GM23338 (cell line): Measurements from ENCODE around the gene CHCHD6. TPM values are rescaled to one million over a fixed set of nuclear protein-coding genes. Genes with fewer than 3 reads are reported as not detected.

Source experiments
- ATAC-seq: fragments of 200-7000 bp; cut with Tn5 transposase; 3 replicates; pipeline ENCODE4 v1.9.1; 2020
- DNase-seq: peaks from one replicate; pipeline ENCODE4 v3.0.0-alpha.2; 2015; ENCODE audit warnings: low spot score
- H2AFZ ChIP-seq: fragments of 200-600 bp; sonication (generic); 2 replicates; pipeline ENCODE4 v1.8.0; 2016; ENCODE audit warnings: antibody characterized with exemption, mild to moderate bottlenecking, moderate library complexity
- H3F3A ChIP-seq: fragments of 200-600 bp; sonication (generic); replicated peaks from 2 replicates; pipeline ENCODE4 v1.8.0; 2017; ENCODE audit warnings: antibody characterized with exemption, mixed run types, low read depth
- H3K27ac ChIP-seq: fragments of 200-600 bp; sonication (generic); 2 replicates; pipeline ENCODE4 v1.6.1; 2016; ENCODE audit warnings: low read depth
- H3K27me3 ChIP-seq: fragments of 200-600 bp; sonication (generic); 2 replicates; pipeline ENCODE4 v1.8.0; 2016; ENCODE audit warnings: mild to moderate bottlenecking, mixed run types, moderate library complexity; ENCODE audit not compliant: insufficient read depth
- H3K36me3 ChIP-seq: fragments of 200-600 bp; sonication (generic); 2 replicates; pipeline ENCODE4 v1.8.0; 2016; ENCODE audit warnings: mild to moderate bottlenecking; ENCODE audit not compliant: insufficient read depth
- H3K4me1 ChIP-seq: fragments of 200-600 bp; sonication (generic); 2 replicates; pipeline ENCODE4 v1.8.0; 2016; ENCODE audit warnings: mild to moderate bottlenecking, moderate library complexity; ENCODE audit not compliant: insufficient read depth
- H3K4me2 ChIP-seq: fragments of 200-600 bp; sonication (generic); 2 replicates; pipeline ENCODE4 v1.7.1; 2017; ENCODE audit warnings: mixed run types
- H3K4me3 ChIP-seq: fragments of 200-600 bp; sonication (generic); 2 replicates; pipeline ENCODE4 v1.6.1; 2016; ENCODE audit warnings: mixed run types
- H3K79me2 ChIP-seq: fragments of 200-600 bp; sonication (generic); replicated peaks from 2 replicates; pipeline ENCODE4 v1.8.0; 2017; ENCODE audit warnings: mild to moderate bottlenecking; ENCODE audit not compliant: insufficient read depth
- H3K9me2 ChIP-seq: fragments of 200-600 bp; sonication (generic); 2 replicates; pipeline ENCODE4 v1.8.0; 2017; ENCODE audit not compliant: insufficient read depth
- H4K20me1 ChIP-seq: fragments of 200-600 bp; sonication (generic); replicated peaks from 2 replicates; pipeline ENCODE4 v1.8.0; 2017; ENCODE audit warnings: mild to moderate bottlenecking; ENCODE audit not compliant: insufficient read depth
- H3K27ac Mint-ChIP-seq: 2 replicates; pipeline ENCODE4 v1.8.0; 2020; ENCODE audit warnings: inconsistent platforms, mild to moderate bottlenecking, moderate library complexity, mixed read lengths
- H3K27me3 Mint-ChIP-seq: 3 replicates; pipeline ENCODE4 v1.8.0; 2022; ENCODE audit warnings: low read depth, mild to moderate bottlenecking, moderate library complexity, mixed read lengths, inconsistent platforms; ENCODE audit not compliant: insufficient read depth, poor library complexity
- H3K36me3 Mint-ChIP-seq: 3 replicates; pipeline ENCODE4 v1.8.0; 2021; ENCODE audit warnings: low read depth, mild to moderate bottlenecking, inconsistent platforms, moderate library complexity, mixed read lengths
- H3K4me1 Mint-ChIP-seq: 3 replicates; pipeline ENCODE4 v1.8.0; 2020; ENCODE audit warnings: mild to moderate bottlenecking, inconsistent platforms, mixed read lengths
- H3K4me3 Mint-ChIP-seq: 3 replicates; pipeline ENCODE4 v1.8.0; 2021; ENCODE audit warnings: moderate library complexity, mild to moderate bottlenecking, inconsistent platforms, mixed read lengths
- H3K9me3 Mint-ChIP-seq: 3 replicates; pipeline ENCODE4 v1.8.0; 2020; ENCODE audit warnings: moderate library complexity, mild to moderate bottlenecking, inconsistent platforms, mixed read lengths
- CREB1 ChIP-seq: fragments of 250-450 bp; sonication (Bioruptor Pico); IDR thresholded peaks from 2 replicates; pipeline ENCODE4 v1.5.0; 2020; ENCODE audit warnings: low read depth, mild to moderate bottlenecking, moderate library complexity
- ETS1 ChIP-seq: IDR thresholded peaks from 2 replicates; pipeline ENCODE4 v1.6.1; 2016; ENCODE audit warnings: antibody characterized with exemption
- EZH2 ChIP-seq: fragments of 200-600 bp; sonication (generic); IDR thresholded peaks from one replicate; pipeline ENCODE4 v1.8.0; 2017; ENCODE audit warnings: antibody characterized with exemption, mild to moderate bottlenecking, low read depth; ENCODE audit not compliant: unreplicated experiment
- EZH2phosphoT487 ChIP-seq: fragments of 200-600 bp; sonication (generic); IDR thresholded peaks from one replicate; pipeline ENCODE4 v1.8.1; 2018; ENCODE audit warnings: antibody characterized with exemption; ENCODE audit not compliant: unreplicated experiment
- JUNB ChIP-seq: IDR thresholded peaks from one replicate; pipeline ENCODE4 v1.6.1; 2016; ENCODE audit warnings: antibody characterized with exemption; ENCODE audit not compliant: unreplicated experiment
- NANOG ChIP-seq: IDR thresholded peaks from 2 replicates; pipeline ENCODE4 v1.6.1; 2016; ENCODE audit warnings: antibody characterized with exemption, borderline replicate concordance
- POLR2AphosphoS5 ChIP-seq: IDR thresholded peaks from 2 replicates; pipeline ENCODE4 v1.6.1; 2016; ENCODE audit warnings: antibody characterized with exemption, low read depth
- REST ChIP-seq: IDR thresholded peaks from one replicate; pipeline ENCODE4 v1.6.1; 2018; ENCODE audit warnings: antibody characterized with exemption; ENCODE audit not compliant: unreplicated experiment
- STAT1 ChIP-seq: IDR thresholded peaks from one replicate; pipeline ENCODE4 v1.6.1; 2016; ENCODE audit warnings: antibody characterized with exemption; ENCODE audit not compliant: unreplicated experiment
- ZNF114 ChIP-seq: fragments of 250-450 bp; sonication (Bioruptor Pico); IDR thresholded peaks from 2 replicates; pipeline ENCODE4 v1.5.0; 2020; ENCODE audit warnings: mild to moderate bottlenecking, moderate library complexity
- ZNF331 ChIP-seq: fragments of 250-450 bp; sonication (Bioruptor Pico); IDR thresholded peaks from 2 replicates; pipeline ENCODE4 v1.5.0; 2020; ENCODE audit warnings: low read depth, mild to moderate bottlenecking, moderate library complexity
- polyA plus RNA-seq: library from polyadenylated mRNA; unstranded; fragments of >200 nt; fragmentation: Nextera tagmentation; extraction: Ambion mirVana; gene quantifications from 2 replicates; pipeline ENCODE4 v1.2.1, GENCODE V29; 2016
- total RNA-seq: library from RNA; depleted of rRNA; stranded (reverse); fragments of >200 nt; shearing (Covaris generic); gene quantifications from 2 replicates; pipeline ENCODE4 v1.2.3, GENCODE V29; 2014
- TF ChIP-seq, protein P1 (sequence below), 2 experiments: fragments of 200-600 bp in 1 of 2; sonication (generic) in 1 of 2; conservative IDR thresholded peaks; 2 replicates each; pipeline versions ENCODE4 v1.5.1 to v1.6.1; 2016 to 2017; ENCODE audit warnings: antibody characterized with exemption in 2 of 2, low read depth in 2 of 2, mild to moderate bottlenecking in 2 of 2, moderate library complexity in 1 of 2
- TF ChIP-seq, protein P2 (sequence below): fragments of 250-450 bp; sonication (Bioruptor Pico); IDR thresholded peaks from 2 replicates; pipeline ENCODE4 v1.5.0; 2020; ENCODE audit warnings: mild to moderate bottlenecking, moderate library complexity

The CHCHD6 gene
- total and polyA plus RNA-seq, 2 experiments from 2014 or later, result 28.8 to 43.0 TPM

- peaks cover 25% of the 10 kb centered on the region for H4K20me1 ChIP-seq
- no peak overlapping the region for H3K4me3 ChIP-seq
- DNase-seq, result no peak
- H3K4me2 ChIP-seq, result no peak overlapping the region
- peaks cover 83% of the 10 kb centered on the region for H3K79me2 ChIP-seq
- Mint-ChIP-seq H3K4me1 (peaks cover 12% of the 10 kb centered on the region; the same call in 2 of the 3 replicates), H3K9me3 (no peaks in the 10 kb centered on the region), H3K27ac (no peak overlapping the region), H3K4me3 (no peak overlapping the region), H3K36me3 (no peaks in the 10 kb centered on the region; the same call in 2 of the 3 replicates), H3K27me3 (no peaks in the 10 kb centered on the region)
- no peak for ATAC-seq
- TF ChIP-seq EZH2phosphoT487 (no peak), ZNF114 (CRISPR knock-in tag) (no peak), ZNF331 (CRISPR knock-in tag) (no peak), EZH2 (no peak), JUNB (no peak), NANOG (no peak), REST (no peak), CREB1 (CRISPR knock-in tag) (no peak), ETS1 (no peak), POLR2AphosphoS5 (no peak), STAT1 (no peak)
- TF ChIP-seq, protein P1, sequence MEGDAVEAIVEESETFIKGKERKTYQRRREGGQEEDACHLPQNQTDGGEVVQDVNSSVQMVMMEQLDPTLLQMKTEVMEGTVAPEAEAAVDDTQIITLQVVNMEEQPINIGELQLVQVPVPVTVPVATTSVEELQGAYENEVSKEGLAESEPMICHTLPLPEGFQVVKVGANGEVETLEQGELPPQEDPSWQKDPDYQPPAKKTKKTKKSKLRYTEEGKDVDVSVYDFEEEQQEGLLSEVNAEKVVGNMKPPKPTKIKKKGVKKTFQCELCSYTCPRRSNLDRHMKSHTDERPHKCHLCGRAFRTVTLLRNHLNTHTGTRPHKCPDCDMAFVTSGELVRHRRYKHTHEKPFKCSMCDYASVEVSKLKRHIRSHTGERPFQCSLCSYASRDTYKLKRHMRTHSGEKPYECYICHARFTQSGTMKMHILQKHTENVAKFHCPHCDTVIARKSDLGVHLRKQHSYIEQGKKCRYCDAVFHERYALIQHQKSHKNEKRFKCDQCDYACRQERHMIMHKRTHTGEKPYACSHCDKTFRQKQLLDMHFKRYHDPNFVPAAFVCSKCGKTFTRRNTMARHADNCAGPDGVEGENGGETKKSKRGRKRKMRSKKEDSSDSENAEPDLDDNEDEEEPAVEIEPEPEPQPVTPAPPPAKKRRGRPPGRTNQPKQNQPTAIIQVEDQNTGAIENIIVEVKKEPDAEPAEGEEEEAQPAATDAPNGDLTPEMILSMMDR (conservative IDR thresholded peaks at IDR 0.05; ENCODE audit: low read depth in 2 of 2), result no peak
- TF ChIP-seq, protein P2, sequence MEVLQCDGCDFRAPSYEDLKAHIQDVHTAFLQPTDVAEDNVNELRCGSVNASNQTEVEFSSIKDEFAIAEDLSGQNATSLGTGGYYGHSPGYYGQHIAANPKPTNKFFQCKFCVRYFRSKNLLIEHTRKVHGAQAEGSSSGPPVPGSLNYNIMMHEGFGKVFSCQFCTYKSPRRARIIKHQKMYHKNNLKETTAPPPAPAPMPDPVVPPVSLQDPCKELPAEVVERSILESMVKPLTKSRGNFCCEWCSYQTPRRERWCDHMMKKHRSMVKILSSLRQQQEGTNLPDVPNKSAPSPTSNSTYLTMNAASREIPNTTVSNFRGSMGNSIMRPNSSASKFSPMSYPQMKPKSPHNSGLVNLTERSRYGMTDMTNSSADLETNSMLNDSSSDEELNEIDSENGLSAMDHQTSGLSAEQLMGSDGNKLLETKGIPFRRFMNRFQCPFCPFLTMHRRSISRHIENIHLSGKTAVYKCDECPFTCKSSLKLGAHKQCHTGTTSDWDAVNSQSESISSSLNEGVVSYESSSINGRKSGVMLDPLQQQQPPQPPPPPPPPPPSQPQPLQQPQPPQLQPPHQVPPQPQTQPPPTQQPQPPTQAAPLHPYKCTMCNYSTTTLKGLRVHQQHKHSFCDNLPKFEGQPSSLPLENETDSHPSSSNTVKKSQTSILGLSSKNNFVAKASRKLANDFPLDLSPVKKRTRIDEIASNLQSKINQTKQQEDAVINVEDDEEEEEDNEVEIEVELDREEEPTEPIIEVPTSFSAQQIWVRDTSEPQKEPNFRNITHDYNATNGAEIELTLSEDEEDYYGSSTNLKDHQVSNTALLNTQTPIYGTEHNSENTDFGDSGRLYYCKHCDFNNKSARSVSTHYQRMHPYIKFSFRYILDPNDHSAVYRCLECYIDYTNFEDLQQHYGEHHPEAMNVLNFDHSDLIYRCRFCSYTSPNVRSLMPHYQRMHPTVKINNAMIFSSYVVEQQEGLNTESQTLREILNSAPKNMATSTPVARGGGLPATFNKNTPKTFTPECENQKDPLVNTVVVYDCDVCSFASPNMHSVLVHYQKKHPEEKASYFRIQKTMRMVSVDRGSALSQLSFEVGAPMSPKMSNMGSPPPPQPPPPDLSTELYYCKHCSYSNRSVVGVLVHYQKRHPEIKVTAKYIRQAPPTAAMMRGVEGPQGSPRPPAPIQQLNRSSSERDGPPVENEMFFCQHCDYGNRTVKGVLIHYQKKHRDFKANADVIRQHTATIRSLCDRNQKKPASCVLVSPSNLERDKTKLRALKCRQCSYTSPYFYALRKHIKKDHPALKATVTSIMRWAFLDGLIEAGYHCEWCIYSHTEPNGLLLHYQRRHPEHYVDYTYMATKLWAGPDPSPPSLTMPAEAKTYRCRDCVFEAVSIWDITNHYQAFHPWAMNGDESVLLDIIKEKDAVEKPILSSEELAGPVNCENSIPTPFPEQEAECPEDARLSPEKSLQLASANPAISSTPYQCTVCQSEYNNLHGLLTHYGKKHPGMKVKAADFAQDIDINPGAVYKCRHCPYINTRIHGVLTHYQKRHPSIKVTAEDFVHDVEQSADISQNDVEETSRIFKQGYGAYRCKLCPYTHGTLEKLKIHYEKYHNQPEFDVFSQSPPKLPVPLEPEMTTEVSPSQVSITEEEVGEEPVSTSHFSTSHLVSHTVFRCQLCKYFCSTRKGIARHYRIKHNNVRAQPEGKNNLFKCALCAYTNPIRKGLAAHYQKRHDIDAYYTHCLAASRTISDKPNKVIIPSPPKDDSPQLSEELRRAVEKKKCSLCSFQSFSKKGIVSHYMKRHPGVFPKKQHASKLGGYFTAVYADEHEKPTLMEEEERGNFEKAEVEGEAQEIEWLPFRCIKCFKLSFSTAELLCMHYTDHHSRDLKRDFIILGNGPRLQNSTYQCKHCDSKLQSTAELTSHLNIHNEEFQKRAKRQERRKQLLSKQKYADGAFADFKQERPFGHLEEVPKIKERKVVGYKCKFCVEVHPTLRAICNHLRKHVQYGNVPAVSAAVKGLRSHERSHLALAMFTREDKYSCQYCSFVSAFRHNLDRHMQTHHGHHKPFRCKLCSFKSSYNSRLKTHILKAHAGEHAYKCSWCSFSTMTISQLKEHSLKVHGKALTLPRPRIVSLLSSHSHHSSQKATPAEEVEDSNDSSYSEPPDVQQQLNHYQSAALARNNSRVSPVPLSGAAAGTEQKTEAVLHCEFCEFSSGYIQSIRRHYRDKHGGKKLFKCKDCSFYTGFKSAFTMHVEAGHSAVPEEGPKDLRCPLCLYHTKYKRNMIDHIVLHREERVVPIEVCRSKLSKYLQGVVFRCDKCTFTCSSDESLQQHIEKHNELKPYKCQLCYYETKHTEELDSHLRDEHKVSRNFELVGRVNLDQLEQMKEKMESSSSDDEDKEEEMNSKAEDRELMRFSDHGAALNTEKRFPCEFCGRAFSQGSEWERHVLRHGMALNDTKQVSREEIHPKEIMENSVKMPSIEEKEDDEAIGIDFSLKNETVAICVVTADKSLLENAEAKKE (CRISPR knock-in tag), result no peak
- no peaks in the 10 kb centered on the region for H3F3A ChIP-seq
- no peaks in the 10 kb centered on the region for H3K4me1 ChIP-seq
- no peak overlapping the region for H3K27ac ChIP-seq
- H2AFZ ChIP-seq, result no peak overlapping the region
- no peaks in the 10 kb centered on the region for H3K36me3 ChIP-seq
- no peaks in the 10 kb centered on the region for H3K9me2 ChIP-seq
- no peaks in the 10 kb centered on the region for H3K27me3 ChIP-seq
Observed at GRCh38 chr3:126713199-126713598, 9.2 kb downstream of the CHCHD6 start.
